22Rv1 (cell line): Measurements from ENCODE around the gene PRSS36.

Source experiments
- CTCF ChIP-seq: fragments of 450-650 bp; IDR thresholded peaks from 2 replicates; pipeline ENCODE4 v1.5.1; 2017; ENCODE audit warnings: mild to moderate bottlenecking
- ZFX ChIP-seq: fragments of 450-650 bp; IDR thresholded peaks from 2 replicates; pipeline ENCODE4 v1.6.1; 2017; ENCODE audit warnings: antibody characterized with exemption, borderline replicate concordance

GRCh38 chr16:31111881-31112466 lies 37.9 kb downstream of the PRSS36 start:
- TF ChIP-seq CTCF, result no peak
- TF ChIP-seq ZFX, result no peak
